ENCODE measurements around the gene SLC6A6. TPM values are rescaled to one million over a fixed set of nuclear protein-coding genes. Genes with fewer than 3 reads are reported as not detected.

Gene SLC6A6

DNA sequence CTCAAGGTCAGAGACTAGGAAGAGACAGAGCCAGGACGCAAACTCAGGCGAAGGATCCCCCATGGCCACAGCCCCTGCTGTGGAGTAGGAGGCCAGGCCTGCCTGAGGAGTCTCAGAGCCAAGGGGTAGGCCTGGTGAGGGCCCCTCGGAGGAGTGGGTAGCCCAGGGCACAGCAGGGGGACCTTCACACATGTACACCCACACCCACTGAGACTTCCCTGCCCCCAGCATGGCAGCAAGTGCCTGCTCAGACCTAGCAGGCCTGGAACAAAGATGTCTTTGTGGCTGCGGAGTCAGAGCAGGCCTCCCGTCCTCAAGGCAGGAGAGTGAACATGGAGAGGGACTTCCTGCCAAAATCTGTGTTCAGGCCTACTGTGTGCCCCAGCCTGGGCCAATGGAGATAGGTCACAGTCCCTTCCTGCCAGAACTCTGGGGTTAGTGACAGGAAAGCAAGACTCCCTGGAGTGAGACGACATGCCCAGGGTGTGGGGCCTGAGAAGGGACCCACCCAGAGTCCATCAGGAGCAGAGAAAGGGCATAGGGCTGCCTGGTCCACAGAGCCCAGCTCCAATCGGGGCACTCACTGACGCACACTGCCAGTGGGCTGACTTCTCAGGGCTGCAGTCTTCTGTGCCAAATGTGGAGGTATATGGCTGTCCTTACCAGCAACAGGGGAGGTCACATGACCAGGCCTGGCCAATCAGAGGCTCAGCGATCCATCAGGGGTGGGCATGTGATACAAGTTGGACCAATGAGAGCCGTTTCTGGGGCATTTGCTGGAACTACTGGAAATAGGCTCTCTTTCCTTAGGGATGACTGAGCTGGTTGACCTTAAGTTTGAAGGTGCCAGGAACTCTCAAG lies 135.4 kb downstream of the SLC6A6 start:
- H4K5ac ChIP-seq (ENCODE audit: low read length): no peak overlapping the region
- H3K27ac ChIP-seq (ENCODE audit: low read depth, low read length): no peak overlapping the region
- peak; percentile 69 for DNase-seq
- H2AK5ac ChIP-seq (ENCODE audit: low read length): no peak overlapping the region
- no peak overlapping the region for H3K23ac ChIP-seq (ENCODE audit: low read length)
- no peaks in the 10 kb centered on the region for H3K27me3 ChIP-seq (ENCODE audit: insufficient read depth, low read length, poor library complexity)
- H3K18ac ChIP-seq (ENCODE audit: low read length): no peak overlapping the region
- H3K79me2 ChIP-seq (ENCODE audit: control insufficient read depth, insufficient read depth, low read length): no peaks in the 10 kb centered on the region
- H3K4me3 ChIP-seq (ENCODE audit: low read length): no peak overlapping the region
- peak overlapping the region; percentile 6 for H3K56ac ChIP-seq (ENCODE audit: low read length)
- no peaks in the 10 kb centered on the region for H3K36me3 ChIP-seq (ENCODE audit: control insufficient read depth, insufficient read depth, low read length)
- peaks cover 6% of the 10 kb centered on the region for H3K4me1 ChIP-seq (ENCODE audit: control insufficient read depth, low read depth, low read length)
- H3K4ac ChIP-seq (ENCODE audit: low read depth, low read length): no peak overlapping the region
- no peak overlapping the region for H2BK5ac ChIP-seq (ENCODE audit: low read length)
- no peaks in the 10 kb centered on the region for H3K79me1 ChIP-seq (ENCODE audit: low read length)
- WGBS (ENCODE audit: extremely low coverage, insufficient coverage, low lambda C conversion rate): no CpG with 5 or more reads among the region's 10 CpGs
- no peak overlapping the region for H3K9ac ChIP-seq (ENCODE audit: low read length)
- no peak overlapping the region for H4K8ac ChIP-seq (ENCODE audit: low read depth, low read length)
- no peak overlapping the region for H2BK15ac ChIP-seq (replicated peaks; ENCODE audit: low read depth)
- H3K4me2 ChIP-seq (ENCODE audit: low read length): no peak overlapping the region
- H2BK120ac ChIP-seq (ENCODE audit: low read depth, low read length): no peak overlapping the region

DNA sequence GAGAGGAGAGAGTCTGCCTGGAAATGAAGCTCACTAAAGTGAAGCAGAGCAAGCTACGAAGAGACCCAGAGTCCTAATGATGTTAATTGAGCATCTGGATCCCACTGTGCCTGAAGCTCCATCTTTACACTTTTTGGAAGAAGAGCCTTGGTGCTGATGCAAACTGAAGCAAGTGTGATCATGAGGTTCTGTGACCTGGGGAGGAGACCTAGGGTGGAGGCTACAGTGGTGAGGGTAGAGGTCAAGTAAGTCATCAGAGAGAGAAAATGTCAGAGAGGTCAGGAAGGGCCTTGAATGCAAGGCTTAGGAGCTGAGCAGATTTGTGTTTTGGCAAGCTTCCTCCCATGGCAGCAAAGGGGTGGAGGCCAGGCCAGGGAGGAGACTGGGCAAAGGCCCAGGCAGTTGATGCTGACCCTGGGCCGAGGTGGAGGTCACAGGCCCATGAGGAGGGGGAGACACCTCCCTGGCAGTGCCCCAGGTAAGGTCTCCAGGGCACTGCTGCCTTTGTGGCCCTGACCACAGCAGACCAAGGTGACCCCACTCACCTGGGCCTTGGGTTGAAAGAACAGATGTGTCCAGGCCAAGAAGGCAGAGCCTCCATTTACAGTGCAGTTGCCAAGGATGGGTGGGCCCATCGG lies 136.2 kb downstream of the SLC6A6 start:
- Histone ChIP-seq H2BK120ac (ENCODE audit: low read depth, low read length) (no peak overlapping the region), H3K23ac (ENCODE audit: low read length) (no peak overlapping the region), H2BK15ac (replicated peaks; ENCODE audit: low read depth) (no peak overlapping the region), H3K56ac (ENCODE audit: low read length) (no peak overlapping the region), H4K5ac (ENCODE audit: low read length) (no peak overlapping the region), H3K79me1 (ENCODE audit: low read length) (no peaks in the 10 kb centered on the region), H3K79me2 (ENCODE audit: control insufficient read depth, insufficient read depth, low read length) (no peaks in the 10 kb centered on the region), H4K8ac (ENCODE audit: low read depth, low read length) (no peak overlapping the region), H3K9ac (ENCODE audit: low read length) (no peak overlapping the region), H3K4me3 (ENCODE audit: low read length) (no peak overlapping the region), H3K27ac (ENCODE audit: low read depth, low read length) (no peak overlapping the region), H3K4ac (ENCODE audit: low read depth, low read length) (no peak overlapping the region), H3K27me3 (ENCODE audit: insufficient read depth, low read length, poor library complexity) (no peaks in the 10 kb centered on the region), H2BK5ac (ENCODE audit: low read length) (no peak overlapping the region), H3K4me1 (ENCODE audit: control insufficient read depth, low read depth, low read length) (peaks cover 6% of the 10 kb centered on the region), H3K4me2 (ENCODE audit: low read length) (no peak overlapping the region), H3K18ac (ENCODE audit: low read length) (no peak overlapping the region), H2AK5ac (ENCODE audit: low read length) (no peak overlapping the region), H3K36me3 (ENCODE audit: control insufficient read depth, insufficient read depth, low read length) (no peaks in the 10 kb centered on the region)
- no peak for DNase-seq
- WGBS (ENCODE audit: extremely low coverage, insufficient coverage, low lambda C conversion rate): no CpG with 5 or more reads among the region's 3 CpGs

Small RNA genes lying within 50 kb of the gene (small RNA-seq; reads per million reads assigned to genes)
- gene RNA5SP124 (ENCODE audit: insufficient read depth): 2.0 reads per million, percentile 16 among the genes with 10 or more reads in this experiment
- gene RNU6-905P (ENCODE audit: insufficient read depth): not detected
